Measurements from ENCODE around the gene PAPPA2. TPM values are rescaled to one million over a fixed set of nuclear protein-coding genes. Genes with fewer than 3 reads are reported as not detected.

The PAPPA2 gene
- total RNA-seq, 1 donor, result 7.0 TPM

- no peak for DNase-seq (ENCODE audit: low read depth)
- H3K4me3 ChIP-seq (ENCODE audit: low read depth, low read length), result no peak overlapping the region
- TF ChIP-seq CTCF (IDR thresholded peaks at IDR 0.05; ENCODE audit: insufficient read depth, low read length), result no peak
Measured at GRCh38 chr1:176775996-176776395, 313.0 kb downstream of the PAPPA2 start.

GRCh38 chr1:176778056-176778455 lies 315.1 kb downstream of the PAPPA2 start:
- no peak overlapping the region for H3K4me3 ChIP-seq (ENCODE audit: low read depth, low read length)
- no peak for DNase-seq (ENCODE audit: low read depth)
- no peak for TF ChIP-seq CTCF (IDR thresholded peaks at IDR 0.05; ENCODE audit: insufficient read depth, low read length)

GRCh38 chr1:176779992-176780328 lies 317.0 kb downstream of the PAPPA2 start:
- no peak for TF ChIP-seq CTCF (IDR thresholded peaks at IDR 0.05; ENCODE audit: insufficient read depth, low read length)
- DNase-seq (ENCODE audit: low read depth), result no peak
- no peak overlapping the region for H3K4me3 ChIP-seq (ENCODE audit: low read depth, low read length)

- TF ChIP-seq CTCF (IDR thresholded peaks at IDR 0.05; ENCODE audit: insufficient read depth, low read length), result no peak
- DNase-seq (ENCODE audit: low read depth), result no peak
- H3K4me3 ChIP-seq (ENCODE audit: low read depth, low read length), result no peak overlapping the region
Measured at GRCh38 chr1:176783309-176783708, 320.3 kb downstream of the PAPPA2 start.

- peak; percentile 27 for DNase-seq (ENCODE audit: low read depth)
Measured at GRCh38 chr1:176785056-176785455, 322.1 kb downstream of the PAPPA2 start.

GRCh38 chr1:176785791-176786190 lies 322.8 kb downstream of the PAPPA2 start:
- no peak overlapping the region for H3K4me3 ChIP-seq (ENCODE audit: low read depth, low read length)
- peak; percentile 21 for DNase-seq (ENCODE audit: low read depth)

More at GRCh38 chr1:176785056-176785455, 322.1 kb downstream of the PAPPA2 start:
- TF ChIP-seq CTCF (IDR thresholded peaks at IDR 0.05; ENCODE audit: insufficient read depth, low read length), result no peak
- H3K4me3 ChIP-seq (ENCODE audit: low read depth, low read length), result no peak overlapping the region

More at GRCh38 chr1:176785791-176786190, 322.8 kb downstream of the PAPPA2 start:
- TF ChIP-seq CTCF (IDR thresholded peaks at IDR 0.05; ENCODE audit: insufficient read depth, low read length), result no peak

Measured in fibroblast of the aortic adventitia (primary cell).